ENCODE results near the gene LIMK2.

DNA sequence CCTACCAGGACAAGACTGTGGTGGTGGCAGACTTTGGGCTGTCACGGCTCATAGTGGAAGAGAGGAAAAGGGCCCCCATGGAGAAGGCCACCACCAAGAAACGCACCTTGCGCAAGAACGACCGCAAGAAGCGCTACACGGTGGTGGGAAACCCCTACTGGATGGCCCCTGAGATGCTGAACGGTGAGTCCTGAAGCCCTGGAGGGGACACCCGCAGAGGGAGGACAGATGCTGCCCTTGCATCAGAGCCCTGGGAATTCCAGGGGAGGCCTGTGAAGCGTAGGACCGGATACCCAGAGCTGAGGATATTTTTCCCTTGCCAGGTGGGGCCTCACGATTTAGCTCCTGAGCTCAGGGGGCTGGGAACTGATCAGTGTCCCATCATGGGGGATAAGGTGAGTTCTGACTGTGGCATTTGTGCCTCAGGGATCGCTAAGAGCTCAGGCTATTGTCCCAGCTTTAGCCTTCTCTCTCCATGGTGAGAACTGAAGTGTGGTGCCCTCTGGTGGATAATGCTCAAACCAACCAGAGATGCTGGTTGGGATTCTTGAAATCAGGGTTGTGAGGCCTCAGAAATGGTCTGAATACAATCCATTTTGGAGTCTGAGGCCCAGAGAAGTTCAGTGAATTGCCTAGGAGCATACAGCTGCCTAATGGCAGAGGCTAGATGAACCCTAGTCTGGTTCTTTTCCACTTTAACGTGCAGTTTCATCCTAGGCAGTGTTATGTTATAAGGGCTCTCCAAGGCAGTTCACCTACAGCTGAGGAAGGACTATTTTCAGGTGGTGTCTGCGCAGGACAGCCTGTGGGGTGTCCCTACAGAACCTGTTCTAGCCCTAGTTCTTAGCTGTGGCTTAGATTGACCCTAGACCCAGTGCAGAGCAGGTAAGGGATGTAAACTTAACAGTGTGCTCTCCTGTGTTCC is 60.7 kb downstream of the LIMK2 start:
- TF ChIP-seq, protein P1, sequence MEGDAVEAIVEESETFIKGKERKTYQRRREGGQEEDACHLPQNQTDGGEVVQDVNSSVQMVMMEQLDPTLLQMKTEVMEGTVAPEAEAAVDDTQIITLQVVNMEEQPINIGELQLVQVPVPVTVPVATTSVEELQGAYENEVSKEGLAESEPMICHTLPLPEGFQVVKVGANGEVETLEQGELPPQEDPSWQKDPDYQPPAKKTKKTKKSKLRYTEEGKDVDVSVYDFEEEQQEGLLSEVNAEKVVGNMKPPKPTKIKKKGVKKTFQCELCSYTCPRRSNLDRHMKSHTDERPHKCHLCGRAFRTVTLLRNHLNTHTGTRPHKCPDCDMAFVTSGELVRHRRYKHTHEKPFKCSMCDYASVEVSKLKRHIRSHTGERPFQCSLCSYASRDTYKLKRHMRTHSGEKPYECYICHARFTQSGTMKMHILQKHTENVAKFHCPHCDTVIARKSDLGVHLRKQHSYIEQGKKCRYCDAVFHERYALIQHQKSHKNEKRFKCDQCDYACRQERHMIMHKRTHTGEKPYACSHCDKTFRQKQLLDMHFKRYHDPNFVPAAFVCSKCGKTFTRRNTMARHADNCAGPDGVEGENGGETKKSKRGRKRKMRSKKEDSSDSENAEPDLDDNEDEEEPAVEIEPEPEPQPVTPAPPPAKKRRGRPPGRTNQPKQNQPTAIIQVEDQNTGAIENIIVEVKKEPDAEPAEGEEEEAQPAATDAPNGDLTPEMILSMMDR (IDR thresholded peaks at IDR 0.05 in 8 of 11, conservative IDR thresholded peaks at IDR 0.05 in 3 of 11) = peak; percentile 53 to 82 (median 75)
- TF ChIP-seq POLR2AphosphoS5 (IDR thresholded peaks at IDR 0.05) (peak; percentile 15 to 44 (median 33)), POLR2A (IDR thresholded peaks at IDR 0.05) (no peak)

All from spleen (tissue), 7 donors.